IPS-NIHi7 (cell line): Measurements from ENCODE around the gene ZNF423.

Experiments
- DNase-seq: peaks from one replicate; pipeline ENCODE4 v3.0.0; 2012; ENCODE audit warnings: mixed read lengths; ENCODE audit errors: extremely low spot score

The ZNF423 gene

DNA sequence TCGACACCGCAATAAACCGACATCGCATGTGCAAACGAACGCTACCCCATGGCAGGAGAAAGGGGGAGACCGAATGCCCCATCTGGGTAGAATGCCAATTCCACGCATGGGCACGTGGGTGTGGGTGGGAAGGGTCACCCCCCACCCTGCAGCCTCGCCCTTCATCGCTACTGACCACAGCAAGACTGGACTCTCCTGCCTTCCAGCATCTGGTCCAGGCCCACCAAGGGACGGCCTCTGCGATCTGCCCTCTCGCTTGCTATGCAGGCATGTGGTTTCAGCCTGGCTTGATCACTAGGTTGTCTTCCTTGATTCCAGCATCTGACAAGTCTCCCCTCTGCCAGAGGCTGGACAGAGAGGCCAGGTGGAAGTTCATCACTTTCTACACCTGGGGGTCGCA is 323.0 kb downstream of the ZNF423 start:
- DNase-seq: no peak

DNA sequence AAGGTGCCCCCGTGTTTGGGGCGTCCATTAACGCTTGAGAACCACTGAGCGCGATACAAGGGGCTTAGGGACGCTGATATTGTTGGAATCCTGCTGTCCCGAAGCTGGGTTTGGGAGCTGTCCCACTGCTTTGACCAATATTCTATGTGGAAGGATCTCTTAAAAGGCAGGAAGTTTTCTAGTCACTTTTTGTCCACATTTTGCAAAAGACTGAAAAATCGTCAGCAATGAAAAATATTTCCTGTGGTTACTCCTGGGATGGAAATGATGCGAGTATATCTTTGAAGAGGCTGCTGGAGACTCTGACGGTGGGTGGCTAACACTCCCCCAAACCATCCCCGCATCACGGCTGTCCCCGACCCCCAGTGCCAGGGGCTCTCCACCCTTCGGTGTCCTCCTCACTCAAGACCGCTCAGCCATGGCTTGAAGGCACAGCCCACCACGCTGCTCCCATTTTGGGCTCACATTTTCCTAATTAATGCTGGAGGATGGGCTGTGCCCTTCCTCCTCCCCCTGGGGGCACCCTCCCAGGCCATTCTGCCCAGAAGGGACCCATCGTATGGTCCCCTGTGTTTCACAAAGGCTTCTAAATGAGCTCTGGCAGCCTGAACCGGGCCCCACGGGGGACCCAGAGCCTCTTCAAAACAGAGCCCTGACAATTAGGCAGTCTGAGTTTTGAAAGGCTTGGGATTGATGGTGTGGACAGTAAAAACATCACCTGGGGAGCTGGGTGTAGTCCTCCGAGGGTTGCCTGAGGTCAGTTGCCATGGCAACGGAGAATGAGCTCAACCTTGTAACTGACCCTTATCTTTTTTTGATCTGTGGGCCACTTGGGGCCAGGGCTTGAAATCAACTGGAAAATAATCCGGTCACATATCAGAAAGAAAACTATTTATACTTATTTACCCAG is 323.7 kb downstream of the ZNF423 start:
- no peak for DNase-seq

DNA sequence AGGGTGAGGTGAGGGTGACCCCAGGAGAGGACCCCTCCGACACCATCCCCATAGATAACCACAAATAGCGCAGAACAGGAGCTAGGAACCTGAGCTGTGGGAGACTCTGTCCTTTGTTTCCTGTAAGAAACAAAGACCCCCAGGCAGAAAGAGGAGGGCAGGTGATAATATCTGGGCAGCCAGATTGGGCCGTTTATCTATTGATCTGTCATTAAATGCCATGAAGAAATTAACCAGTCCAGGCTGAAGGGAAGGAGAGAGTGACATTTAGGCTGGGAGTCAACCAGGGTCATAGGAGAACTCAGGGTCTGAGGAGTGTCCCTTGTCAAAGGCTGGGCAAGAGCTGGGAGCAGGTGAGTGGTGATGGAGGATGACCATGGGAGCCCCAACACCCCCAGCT is 324.5 kb downstream of the ZNF423 start:
- no peak for DNase-seq

DNA sequence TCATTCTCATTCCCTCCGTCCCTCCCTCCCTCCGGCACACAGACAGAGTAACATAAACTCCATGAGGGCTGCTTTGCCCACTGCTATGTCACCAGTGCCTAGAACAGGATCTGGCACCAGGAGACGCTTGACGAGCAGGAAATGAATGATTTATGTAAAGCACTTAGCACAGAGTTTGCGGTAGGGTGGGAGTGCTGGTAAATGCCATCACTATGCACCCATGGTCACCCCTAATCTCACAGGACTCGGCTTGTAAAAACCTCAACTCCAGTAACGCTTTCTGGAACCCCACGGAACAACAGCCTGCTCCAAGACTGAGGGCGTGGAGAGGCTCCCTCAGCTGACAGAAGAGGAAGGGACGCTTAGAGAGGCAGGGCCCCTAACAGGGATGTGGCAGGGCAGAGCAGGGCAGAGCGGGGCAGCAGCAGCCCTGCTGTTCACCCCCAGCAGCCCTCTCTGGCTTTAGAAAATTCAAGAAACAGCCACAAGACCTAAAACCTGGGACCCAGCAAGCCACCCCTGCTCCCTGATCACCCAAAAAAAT is 325.4 kb downstream of the ZNF423 start:
- DNase-seq: no peak

DNA sequence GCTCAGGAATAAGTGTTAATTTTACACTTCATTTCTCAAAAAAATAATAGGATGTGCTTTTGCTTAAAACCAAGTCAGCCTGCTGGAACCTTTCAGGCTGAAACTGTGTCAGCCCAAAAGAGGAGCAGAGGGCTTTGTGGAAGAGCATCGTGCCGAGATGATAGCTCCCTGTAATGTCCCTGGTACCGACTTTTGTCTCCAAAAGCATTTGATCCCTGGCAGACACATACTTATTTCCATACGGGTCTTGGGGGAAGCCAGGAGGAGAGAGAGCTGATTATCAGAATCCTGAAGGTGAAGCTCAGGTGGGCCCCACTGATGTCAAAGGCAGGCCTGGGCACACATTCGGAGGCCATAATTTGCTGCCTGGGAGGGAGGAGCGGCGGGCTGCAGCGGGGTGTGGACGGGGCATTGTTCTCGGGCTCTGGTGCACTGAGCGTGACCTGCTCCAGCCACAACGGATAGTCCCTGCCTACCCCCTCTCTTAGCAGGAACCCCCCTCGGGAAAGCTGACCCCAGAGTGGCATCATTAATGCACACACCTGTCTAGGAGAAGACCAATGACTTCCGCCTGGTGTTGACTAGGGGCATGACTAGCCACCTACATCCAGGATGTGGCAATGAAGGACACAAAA is 326.4 kb downstream of the ZNF423 start:
- DNase-seq: no peak

DNA sequence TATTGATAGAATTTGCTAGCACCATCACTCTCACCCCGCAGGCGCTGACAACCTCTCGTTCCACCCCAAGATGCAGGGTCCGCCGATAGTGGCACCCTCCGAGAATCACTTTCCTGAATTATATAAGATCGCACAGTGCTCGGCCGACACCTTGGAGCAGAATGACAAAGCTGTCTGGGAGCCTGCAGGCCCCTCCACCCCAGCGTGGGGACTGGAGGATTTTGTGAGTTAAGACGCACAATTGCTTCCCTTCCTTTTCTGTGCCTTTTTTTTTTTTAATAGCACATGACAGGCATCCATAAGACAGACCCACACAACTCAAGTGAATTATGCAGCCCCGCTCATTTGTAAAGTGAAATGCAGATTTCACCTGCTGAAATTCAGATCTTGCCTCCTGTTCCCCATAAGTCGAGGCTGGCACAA is 327.0 kb downstream of the ZNF423 start:
- DNase-seq: no peak

DNA sequence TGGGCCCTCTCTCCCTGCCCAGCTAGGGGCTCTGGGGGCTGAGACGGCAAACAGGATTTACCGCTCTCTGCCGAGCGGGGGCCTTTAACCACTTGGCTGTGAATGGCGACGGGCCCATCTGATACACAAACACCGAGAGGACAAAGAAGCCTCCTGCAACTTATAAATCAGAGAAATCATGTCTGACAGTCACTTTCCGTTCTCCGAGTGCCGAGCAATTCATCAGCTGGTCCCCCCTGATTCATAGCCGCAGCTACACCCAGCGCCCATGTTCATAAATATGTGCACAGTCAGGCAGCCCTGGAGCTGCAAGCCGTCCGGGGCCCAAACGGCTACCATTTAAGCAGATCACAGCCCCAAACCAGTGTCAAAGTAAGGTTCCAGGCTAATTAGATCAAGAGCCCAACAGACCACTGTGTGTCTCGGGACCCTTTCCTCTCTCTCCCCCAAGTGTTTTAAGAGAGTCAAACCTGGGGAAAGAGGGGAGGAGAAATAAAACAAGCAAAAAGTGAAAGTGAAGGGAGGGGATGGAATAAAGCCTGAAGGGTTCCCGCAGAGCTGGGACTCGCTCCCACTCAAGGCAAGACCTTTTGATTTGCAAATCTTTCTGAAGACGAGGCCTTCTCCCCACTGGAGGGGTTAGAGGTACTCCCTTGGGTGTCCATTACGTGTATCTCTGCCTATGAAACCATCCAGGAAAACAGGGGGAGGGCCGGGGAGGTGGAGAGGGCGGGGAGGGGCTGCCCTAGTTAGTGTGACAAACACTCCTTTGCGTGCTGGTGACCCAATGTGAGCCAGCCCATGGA is 327.6 kb downstream of the ZNF423 start:
- DNase-seq: peak; percentile 51

DNA sequence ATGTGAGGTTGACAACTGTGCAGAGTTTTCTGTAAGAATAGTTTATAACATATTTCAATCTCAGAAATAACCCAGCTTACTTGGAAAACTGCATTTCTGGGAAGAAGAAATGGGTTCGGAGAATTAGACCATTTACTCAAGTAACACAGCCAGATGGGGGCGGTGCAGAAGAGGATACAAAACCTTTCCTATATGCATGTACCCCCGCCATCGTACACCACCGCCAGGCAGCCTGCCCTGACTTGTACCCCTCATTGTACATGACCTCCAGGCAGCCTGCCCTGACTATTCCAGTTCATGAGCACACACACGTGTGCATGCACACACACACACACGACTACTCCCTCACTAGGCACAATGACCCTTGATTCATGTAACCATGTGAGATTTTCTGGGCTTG is 328.3 kb downstream of the ZNF423 start:
- DNase-seq: no peak

DNA sequence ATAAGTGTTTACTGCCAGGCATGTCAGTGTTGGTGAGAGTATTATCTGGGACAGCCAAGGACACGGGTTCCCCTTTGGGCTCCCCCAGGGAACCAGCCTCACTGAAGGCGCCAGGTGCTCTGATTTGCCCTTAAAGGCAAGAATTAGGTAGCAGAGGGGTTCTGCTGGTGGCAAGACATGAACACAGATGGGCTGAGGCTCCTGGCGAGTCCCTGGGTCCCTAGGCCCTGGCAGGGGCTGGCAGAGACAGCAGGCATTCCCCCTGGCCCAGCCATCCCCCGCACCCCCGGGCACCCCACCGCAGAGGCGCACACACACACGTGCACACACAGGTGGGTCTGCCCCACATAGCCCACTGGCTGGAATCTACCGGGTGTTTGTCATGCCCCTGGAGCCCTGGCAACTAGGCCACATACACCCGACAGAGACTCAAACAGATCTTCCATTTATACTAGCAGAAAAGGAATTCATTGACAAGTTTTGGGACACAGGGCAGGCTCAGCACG is 329.0 kb downstream of the ZNF423 start:
- DNase-seq: no peak

DNA sequence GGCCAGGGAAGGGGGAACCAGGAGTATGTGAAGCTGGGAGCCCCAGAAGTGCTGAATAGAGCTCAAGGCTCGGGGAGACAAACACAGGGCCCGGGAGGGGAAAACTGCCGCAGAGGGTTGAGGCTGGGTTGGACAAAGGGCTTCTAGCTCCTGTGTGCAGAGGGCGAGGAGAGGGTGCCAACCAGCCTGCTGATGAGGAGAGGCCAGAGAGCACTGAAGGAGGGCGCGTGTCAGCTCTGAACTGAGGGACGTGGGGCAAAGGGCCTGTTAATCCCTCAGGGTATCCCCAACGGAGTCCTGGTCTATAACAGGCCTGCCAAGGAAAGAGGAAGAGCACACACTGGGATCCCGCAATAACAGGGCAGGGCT is 331.0 kb downstream of the ZNF423 start:
- DNase-seq: no peak

DNA sequence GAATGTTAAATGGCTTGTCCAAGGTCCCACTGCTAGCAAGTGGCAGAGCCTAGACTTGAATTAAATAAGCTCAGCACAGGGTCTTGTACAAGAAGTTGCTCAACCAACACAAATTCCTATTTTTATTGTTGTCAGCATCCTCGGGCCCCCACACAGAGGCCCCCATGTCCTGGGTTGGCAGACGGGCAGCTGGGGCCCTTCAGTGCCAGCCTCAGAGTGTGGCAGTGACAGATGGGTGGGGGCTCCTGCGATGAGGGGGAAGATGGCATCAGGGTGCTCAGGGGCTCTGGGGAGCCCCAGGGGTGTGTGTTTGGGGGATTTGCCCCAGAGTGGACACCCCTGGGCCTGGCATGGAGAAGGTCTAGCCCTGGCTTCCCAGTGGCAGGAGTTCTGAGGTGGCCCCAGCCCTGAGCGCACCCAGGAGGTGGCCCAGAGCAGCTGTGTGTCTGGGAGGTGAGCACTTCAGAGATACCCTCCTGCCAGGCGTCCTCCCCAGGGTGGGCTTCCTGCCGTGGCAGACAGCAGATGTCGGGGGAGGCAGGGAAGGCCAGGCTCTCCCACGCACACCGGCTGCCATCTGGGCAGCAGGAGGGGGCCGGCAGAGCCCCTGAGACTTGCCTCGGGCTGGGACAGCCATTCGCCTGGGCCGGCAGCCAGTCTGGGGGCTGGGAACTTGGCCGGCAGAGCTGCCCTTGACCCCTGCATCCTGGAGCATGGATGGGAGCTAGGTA is 331.5 kb downstream of the ZNF423 start:
- DNase-seq: no peak

DNA sequence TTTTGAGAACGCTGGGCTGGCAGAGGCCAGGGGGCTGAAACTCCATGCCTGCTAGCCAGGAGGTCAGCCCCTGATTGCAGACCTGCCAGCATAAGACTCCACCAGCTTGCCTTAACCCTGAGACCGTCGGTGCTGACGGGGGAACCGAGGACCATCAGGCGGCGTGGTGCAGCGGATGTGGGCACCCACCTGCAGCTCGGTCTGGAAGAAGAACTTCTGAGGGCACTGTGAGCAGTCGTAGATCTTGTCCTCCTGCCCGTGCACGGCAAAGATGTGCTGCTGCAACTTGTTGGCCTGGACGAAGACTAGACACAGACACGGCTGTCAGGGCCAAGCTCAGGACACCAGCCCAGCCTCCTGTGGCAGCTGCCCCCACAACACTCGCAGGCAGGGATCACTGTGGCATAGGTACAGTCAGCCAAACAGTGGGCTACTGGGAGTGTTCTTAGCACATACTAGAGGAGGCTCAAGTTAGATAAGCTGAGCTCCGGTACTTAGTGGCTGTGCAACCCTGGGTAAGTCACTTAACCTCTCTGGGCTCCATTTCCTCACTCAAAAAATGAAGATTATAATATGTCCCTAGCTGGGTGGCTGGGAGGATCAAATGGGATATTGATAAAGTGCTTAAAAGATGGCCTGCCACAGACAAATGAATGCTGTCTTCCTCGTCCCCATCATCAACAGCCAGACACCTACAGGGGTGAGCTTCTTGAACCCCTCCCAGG is 332.3 kb downstream of the ZNF423 start:
- no peak for DNase-seq

DNA sequence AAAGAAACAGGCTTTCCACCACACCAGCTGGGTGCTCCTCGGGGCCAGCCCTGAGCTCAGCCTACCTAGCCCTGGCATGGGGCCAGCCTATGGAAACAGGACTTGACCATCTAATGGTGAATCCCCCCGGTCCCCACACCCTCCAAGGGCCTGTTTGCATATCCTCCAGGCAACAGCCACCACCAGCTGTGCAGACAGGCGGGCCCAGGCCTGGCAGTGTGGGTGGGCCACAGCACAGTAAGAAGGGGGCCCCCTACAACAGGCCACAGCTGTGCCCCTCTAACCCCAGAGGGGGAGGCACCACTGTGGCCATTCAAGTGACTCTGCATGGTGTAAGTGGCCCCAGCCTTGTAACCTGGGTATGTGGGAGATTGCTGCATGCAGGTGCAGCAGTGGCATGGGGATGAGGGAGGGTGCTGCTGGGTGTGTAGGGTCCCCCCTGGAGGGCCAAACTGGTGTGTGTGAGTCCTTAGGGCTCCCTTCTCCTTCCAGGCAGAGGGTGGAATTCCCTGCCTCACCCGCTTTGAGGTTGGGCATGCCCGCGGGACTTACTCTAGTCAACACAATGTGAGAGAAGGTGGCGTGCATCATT is 334.1 kb downstream of the ZNF423 start:
- no peak for DNase-seq

DNA sequence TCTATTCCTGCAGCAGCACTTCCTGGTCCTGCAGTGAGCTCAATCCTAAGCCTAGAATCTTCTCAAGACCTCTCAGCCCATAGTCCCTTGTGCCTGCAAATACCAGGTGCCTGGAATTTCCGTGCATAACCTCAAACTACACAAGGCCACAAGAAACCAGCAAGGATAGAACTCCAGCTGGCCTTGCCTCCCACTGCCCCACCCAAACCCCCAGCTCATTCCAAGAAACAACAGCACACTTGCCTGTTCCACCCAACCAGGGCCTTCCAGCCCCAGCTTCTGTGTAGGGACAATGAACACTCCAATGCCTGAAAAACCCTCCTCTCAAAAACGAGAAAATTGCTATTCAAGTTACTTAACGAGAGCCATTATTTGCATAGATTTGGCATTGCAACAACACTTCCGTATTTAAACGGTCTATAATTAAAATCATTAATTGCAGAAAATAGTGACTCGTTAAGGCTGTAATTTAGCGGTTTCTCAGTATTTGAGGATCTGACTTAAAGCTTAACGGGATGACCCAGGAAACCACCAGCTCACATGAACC is 335.3 kb downstream of the ZNF423 start:
- no peak for DNase-seq

DNA sequence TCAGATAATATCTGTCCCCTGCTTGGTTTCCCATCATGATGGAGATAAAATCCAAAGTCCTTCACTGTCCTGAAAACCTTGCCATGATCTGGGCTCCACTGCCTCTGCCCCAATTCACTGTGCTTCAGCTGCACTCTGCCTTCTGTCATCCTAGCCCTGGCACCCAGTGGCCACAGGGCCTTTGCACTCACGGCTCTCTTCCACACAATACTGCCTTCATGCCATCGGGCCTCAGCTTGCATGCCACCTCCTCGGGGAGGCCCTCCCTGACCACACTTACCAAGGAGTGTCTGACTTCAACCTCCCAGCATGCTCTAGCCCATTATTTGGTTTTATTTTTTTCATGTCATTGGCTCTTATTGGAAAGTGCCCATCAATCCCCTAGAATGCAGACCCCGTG is 336.2 kb downstream of the ZNF423 start:
- no peak for DNase-seq

DNA sequence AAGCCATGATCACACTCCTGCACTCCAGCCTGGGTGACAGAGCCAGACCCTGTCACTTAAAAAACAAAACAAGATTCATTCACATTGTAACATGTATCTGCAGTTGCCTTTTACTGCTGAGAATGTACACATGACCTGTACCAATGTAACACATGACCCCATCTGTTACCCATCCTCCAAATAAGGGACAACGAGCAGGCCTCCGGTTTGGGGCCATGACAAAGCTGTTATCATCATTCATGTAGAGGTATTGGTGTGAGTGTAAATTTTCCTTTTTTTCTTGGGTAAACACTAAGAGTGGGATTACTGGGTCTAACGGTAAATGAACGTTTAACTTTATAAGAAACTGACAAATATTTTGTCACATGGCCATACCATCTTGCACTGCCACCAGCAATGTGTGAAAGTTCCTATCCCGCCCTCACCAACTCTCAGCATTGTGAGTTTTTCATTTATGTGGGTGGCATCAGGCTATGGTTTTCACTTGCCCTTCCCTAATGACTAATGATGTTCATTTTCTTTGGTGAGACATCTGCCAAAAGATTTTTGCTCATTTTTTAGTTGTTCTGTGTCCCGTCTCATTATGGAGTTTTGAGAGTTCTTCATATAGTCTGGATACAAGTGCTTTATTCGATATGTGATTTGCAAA is 336.8 kb downstream of the ZNF423 start:
- no peak for DNase-seq

DNA sequence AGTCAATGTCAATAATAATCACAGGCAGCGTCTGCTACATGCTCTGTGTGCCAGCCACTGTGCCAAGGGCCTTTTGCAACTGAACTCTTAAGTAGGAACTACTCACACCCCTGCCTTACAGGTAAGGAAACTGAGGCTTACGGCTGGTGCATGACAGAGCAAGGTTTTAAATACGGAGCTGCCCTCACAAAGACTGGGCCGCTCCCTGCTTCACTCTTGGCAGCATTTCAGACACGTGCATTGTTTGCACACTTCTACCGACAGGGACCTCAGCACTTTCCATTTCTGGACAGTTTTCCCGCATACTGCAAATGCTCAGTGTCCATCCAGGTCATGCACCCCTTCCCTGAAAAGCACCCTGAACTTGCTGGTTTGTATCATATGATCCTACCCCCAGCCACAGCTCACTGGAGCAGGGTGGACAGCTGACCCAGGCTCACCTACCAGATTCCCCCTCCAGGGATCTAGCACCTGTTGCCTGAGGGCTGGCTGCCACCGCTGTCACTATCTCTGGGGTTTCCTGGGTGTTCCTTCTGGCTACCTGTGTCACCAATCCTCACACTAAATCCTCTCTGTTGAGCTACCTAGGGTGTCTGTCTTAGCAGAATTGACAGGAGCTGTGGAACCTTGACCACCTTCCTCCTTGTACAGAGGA is 339.4 kb downstream of the ZNF423 start:
- DNase-seq: no peak

DNA sequence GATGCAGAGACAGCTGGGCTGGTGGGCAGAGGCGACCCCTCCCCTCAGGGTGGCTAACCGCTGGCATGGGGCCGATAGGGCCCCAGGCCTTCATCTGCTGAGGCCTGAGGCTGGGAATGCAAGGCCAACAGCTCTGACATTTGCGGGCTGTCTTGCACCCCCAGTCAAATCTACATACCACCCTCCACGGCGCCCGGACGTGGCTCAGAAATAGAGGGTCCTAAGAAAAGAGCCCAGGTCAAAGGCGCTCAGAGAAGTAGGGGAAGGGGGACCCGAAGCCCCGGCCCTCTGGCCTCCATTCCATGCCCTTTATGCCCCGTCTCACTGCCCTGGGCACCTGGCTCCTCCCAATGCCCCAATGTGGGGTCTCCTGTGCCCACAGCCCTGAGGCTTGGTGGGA is 340.1 kb downstream of the ZNF423 start:
- no peak for DNase-seq

DNA sequence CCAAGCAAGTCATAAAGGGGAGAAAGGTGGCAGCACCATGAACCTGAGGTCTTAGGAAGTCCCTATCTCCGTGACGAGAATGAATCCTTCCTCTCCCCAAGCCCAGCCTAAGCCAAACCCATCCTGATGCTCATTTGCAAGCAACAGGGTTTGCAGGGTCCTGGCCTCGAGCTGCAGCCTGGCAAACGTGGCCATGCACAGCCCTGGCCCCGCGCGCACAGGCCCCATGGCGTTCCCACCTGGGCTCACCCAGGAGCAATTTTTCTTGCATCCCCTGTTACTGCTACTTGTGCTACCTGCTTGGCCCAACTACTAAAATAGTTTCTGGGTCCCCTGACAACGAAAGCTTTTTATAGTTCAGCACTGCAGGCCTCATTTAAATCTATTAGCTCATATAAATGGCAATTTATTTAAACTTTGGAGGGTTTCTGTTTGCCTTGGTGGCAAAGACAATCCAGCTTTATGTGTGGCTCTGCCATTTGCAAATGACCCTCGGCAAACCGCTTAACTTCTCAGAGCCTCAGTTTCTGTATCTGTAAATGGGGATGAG is 340.8 kb downstream of the ZNF423 start:
- no peak for DNase-seq
